DOHH2 (cell line): Measurements from ENCODE around the gene RMND5A.

Experiments
- H3F3A ChIP-seq: fragments of 200-600 bp; sonication (generic), shearing (Covaris generic); 2 replicates; pipeline ENCODE4 v1.6.0; 2016; ENCODE audit warnings: antibody characterized with exemption, mild to moderate bottlenecking; ENCODE audit not compliant: control insufficient read depth, insufficient read depth
- H3K27ac ChIP-seq: fragments of 200-600 bp; sonication (generic); 2 replicates; pipeline ENCODE4 v1.5.1; 2014; ENCODE audit warnings: low read depth, mild to moderate bottlenecking, low read length, moderate library complexity
- H3K27me3 ChIP-seq: fragments of 200-600 bp; sonication (generic); 2 replicates; pipeline ENCODE4 v1.6.1; 2014; ENCODE audit warnings: mild to moderate bottlenecking, low read length, mixed read lengths; ENCODE audit not compliant: control insufficient read depth
- H3K36me3 ChIP-seq: fragments of 200-600 bp; sonication (generic); 2 replicates; pipeline ENCODE4 v1.6.1; 2014; ENCODE audit warnings: mild to moderate bottlenecking, low read length, moderate library complexity, mixed read lengths; ENCODE audit not compliant: control insufficient read depth
- H3K4me1 ChIP-seq: fragments of 200-600 bp; sonication (generic); 2 replicates; pipeline ENCODE4 v1.6.1; 2014; ENCODE audit warnings: mild to moderate bottlenecking, low read length, mixed read lengths; ENCODE audit not compliant: control insufficient read depth
- H3K4me2 ChIP-seq: fragments of 200-600 bp; sonication (generic); 2 replicates; pipeline ENCODE4 v1.6.0; 2014; ENCODE audit warnings: mild to moderate bottlenecking, low read length, moderate library complexity
- H3K4me3 ChIP-seq: fragments of 200-600 bp; sonication (generic); 2 replicates; pipeline ENCODE4 v1.5.1; 2014; ENCODE audit warnings: mild to moderate bottlenecking, low read length, mixed read lengths
- H3K79me2 ChIP-seq: fragments of 200-600 bp; sonication (generic); 2 replicates; pipeline ENCODE4 v1.6.1; 2014; ENCODE audit warnings: mild to moderate bottlenecking, low read length, mixed read lengths; ENCODE audit not compliant: control insufficient read depth
- H3K9me2 ChIP-seq: fragments of 200-600 bp; sonication (generic); replicated peaks from 2 replicates; pipeline ENCODE4 v1.6.1; 2014; ENCODE audit warnings: mild to moderate bottlenecking, low read length, mixed read lengths; ENCODE audit not compliant: control insufficient read depth
- H3K9me3 ChIP-seq: fragments of 200-600 bp; sonication (generic); 2 replicates; pipeline ENCODE4 v1.6.1; 2014; ENCODE audit warnings: antibody characterized with exemption, low read length, mixed read lengths; ENCODE audit not compliant: control insufficient read depth, insufficient read depth
- H4K20me1 ChIP-seq: fragments of 200-600 bp; sonication (generic); 2 replicates; pipeline ENCODE4 v1.6.0; 2014; ENCODE audit warnings: low read depth, mild to moderate bottlenecking, antibody characterized with exemption, low read length, moderate library complexity; ENCODE audit not compliant: control insufficient read depth, insufficient read depth
- CTCF ChIP-seq: fragments of 200-600 bp; sonication (generic); IDR thresholded peaks from one replicate; pipeline ENCODE4 v1.5.1; 2014; ENCODE audit warnings: antibody characterized with exemption, mild to moderate bottlenecking, low read depth, low read length; ENCODE audit not compliant: poor library complexity, severe bottlenecking
- EZH2phosphoT487 ChIP-seq: fragments of 200-600 bp; sonication (generic); IDR thresholded peaks from 2 replicates; pipeline ENCODE4 v1.6.1; 2017; ENCODE audit warnings: borderline replicate concordance, mild to moderate bottlenecking, antibody characterized with exemption, low read length, moderate library complexity, mixed read lengths

Gene RMND5A

GRCh38 chr2:86818957-86819356 lies 98.9 kb downstream of the RMND5A start:
- Histone ChIP-seq H3K9me2 (no peaks in the 10 kb centered on the region), H3K9me3 (no peaks in the 10 kb centered on the region), H3K4me3 (no peak overlapping the region), H3F3A (no peaks in the 10 kb centered on the region), H3K79me2 (no peaks in the 10 kb centered on the region), H3K4me1 (no peaks in the 10 kb centered on the region), H3K4me2 (no peak overlapping the region), H3K27ac (no peak overlapping the region), H4K20me1 (no peaks in the 10 kb centered on the region), H3K27me3 (peaks cover 10% of the 10 kb centered on the region), H3K36me3 (no peaks in the 10 kb centered on the region)
- TF ChIP-seq EZH2phosphoT487 (no peak), CTCF (no peak)

GRCh38 chr2:86821306-86821705 lies 101.2 kb downstream of the RMND5A start:
- Histone ChIP-seq H3F3A (no peaks in the 10 kb centered on the region), H3K4me3 (no peak overlapping the region), H3K79me2 (no peaks in the 10 kb centered on the region), H3K27ac (no peak overlapping the region), H3K4me2 (no peak overlapping the region), H3K9me3 (no peaks in the 10 kb centered on the region), H3K36me3 (no peaks in the 10 kb centered on the region), H3K27me3 (peaks cover 10% of the 10 kb centered on the region), H3K9me2 (no peaks in the 10 kb centered on the region), H3K4me1 (no peaks in the 10 kb centered on the region), H4K20me1 (no peaks in the 10 kb centered on the region)
- TF ChIP-seq CTCF (no peak), EZH2phosphoT487 (no peak)

- no peak overlapping the region for H3K4me2 ChIP-seq
- H3K27ac ChIP-seq = no peak overlapping the region
- no peaks in the 10 kb centered on the region for H3K9me3 ChIP-seq
- H3K36me3 ChIP-seq = no peaks in the 10 kb centered on the region
- no peaks in the 10 kb centered on the region for H4K20me1 ChIP-seq
- H3K9me2 ChIP-seq = no peaks in the 10 kb centered on the region
- no peaks in the 10 kb centered on the region for H3F3A ChIP-seq
- H3K4me3 ChIP-seq = no peak overlapping the region
- no peaks in the 10 kb centered on the region for H3K4me1 ChIP-seq
- peaks cover 7% of the 10 kb centered on the region for H3K27me3 ChIP-seq
- TF ChIP-seq EZH2phosphoT487 = no peak
- TF ChIP-seq CTCF = no peak
- H3K79me2 ChIP-seq = no peaks in the 10 kb centered on the region
Measured at GRCh38 chr2:86821842-86822241, 101.8 kb downstream of the RMND5A start.
